ENCODE results near the gene GK2. TPM values are rescaled to one million over a fixed set of nuclear protein-coding genes. Genes with fewer than 3 reads are reported as not detected.

The GK2 gene
- total RNA-seq = not detected in 2 replicates

GRCh38 chr4:79408063-79408462 lies at the start of gene GK2:
Gene GK2 (minus strand): TSS chr4:79408228. CDS start chr4:79408200, 28 bp downstream.

Other genes with a start within 250 kb of the GK2 start
- gene NAA11, start 82.2 kb downstream of the GK2 start, total RNA-seq = 3.9 and 21.0 TPM in 2 replicates

Data from placental pericyte (primary cell).